Measurements from ENCODE around the gene ST6GALNAC1.

DNA sequence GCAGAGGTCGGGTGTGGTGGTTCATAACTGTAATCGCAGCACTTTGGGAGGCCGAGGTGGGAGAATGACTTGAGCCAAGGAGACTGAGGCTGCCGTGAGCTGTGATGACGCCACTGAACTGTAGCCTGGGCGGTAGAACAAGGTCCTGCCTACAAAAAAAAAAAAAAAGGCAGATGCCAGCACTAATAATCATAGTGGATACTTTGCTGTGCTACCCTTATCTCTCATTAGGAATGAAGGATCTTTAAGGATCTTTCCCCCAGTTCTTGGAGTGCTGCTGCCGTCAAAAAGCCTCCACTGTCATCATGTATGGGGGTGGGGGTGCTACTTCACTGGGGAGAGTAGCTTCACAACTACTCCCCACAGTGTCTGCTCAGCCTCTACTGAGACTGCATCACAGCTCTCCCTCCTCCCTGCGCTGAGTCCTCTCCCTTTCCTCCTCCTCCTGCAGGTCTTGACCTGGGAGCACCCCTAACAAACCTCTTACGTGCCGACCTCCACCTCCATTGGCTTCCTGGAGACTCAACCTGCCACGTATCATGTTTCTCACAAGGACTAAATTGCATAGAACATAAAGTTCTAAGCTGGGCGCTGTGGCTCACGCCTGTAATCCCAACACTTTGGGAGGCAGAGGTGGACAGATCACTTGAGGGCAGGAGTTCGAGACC lies 24.4 kb upstream of the ST6GALNAC1 start:
- TF ChIP-seq, protein P1, sequence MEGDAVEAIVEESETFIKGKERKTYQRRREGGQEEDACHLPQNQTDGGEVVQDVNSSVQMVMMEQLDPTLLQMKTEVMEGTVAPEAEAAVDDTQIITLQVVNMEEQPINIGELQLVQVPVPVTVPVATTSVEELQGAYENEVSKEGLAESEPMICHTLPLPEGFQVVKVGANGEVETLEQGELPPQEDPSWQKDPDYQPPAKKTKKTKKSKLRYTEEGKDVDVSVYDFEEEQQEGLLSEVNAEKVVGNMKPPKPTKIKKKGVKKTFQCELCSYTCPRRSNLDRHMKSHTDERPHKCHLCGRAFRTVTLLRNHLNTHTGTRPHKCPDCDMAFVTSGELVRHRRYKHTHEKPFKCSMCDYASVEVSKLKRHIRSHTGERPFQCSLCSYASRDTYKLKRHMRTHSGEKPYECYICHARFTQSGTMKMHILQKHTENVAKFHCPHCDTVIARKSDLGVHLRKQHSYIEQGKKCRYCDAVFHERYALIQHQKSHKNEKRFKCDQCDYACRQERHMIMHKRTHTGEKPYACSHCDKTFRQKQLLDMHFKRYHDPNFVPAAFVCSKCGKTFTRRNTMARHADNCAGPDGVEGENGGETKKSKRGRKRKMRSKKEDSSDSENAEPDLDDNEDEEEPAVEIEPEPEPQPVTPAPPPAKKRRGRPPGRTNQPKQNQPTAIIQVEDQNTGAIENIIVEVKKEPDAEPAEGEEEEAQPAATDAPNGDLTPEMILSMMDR (IDR thresholded peaks at IDR 0.05; ENCODE audit: insufficient read depth, low read length, poor library complexity, severe bottlenecking): no peak
- no peak for TF ChIP-seq EZH2phosphoT487 (conservative IDR thresholded peaks at IDR 0.05; ENCODE audit: low read length)
